ENCODE data around the gene LACRT.

The LACRT gene

GRCh38 chr12:54596526-54596946 lies 38.2 kb downstream of the LACRT start:
- peak; percentile 27 to 43 for DNase-seq

- no peak for DNase-seq
These were observed 39.2 kb downstream of the LACRT start for GRCh38 chr12:54595471-54595870.

GRCh38 chr12:54593725-54594124 lies 41.0 kb downstream of the LACRT start:
- no peak for DNase-seq

DNA sequence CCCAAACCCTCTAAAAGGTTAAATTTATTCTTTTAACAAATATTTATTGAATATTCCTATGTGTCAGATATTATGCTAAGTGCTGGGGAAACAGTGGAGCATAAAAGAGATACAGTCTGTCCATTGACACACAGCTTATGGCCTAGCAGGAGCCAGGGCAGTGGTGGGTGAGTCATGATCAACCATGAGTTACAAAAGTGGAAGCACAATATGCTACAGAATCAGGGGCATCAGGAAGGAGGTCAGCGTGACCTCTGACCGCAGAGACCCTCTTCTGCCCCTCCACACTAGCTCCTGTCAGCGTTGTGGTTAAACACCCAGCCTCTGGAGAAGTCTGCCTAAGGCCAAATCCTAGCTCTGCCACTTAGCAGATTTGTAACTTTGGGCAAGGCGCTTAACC lies 41.6 kb downstream of the LACRT start:
- no peak for DNase-seq

DNA sequence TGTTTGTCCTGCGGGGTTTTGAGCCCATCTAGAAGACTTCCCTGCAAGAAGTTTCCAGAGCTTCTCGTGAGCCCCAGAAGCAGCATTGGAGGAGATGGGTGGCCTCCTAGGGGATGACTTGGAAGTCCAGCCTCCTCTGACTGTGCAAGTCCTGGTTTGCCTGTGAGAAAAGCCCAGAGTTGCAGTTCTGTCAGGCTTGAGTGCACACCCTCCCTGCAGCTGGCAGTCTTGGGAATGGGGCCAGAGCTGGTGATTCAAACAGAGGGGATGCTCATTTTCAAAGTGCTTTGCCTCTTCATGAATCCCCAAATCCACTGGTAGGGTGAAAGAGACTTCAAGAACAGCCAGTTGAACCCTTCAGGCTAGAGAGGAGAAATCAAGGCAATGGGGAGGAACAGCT lies 42.4 kb downstream of the LACRT start:
- DNase-seq, result no peak

DNA sequence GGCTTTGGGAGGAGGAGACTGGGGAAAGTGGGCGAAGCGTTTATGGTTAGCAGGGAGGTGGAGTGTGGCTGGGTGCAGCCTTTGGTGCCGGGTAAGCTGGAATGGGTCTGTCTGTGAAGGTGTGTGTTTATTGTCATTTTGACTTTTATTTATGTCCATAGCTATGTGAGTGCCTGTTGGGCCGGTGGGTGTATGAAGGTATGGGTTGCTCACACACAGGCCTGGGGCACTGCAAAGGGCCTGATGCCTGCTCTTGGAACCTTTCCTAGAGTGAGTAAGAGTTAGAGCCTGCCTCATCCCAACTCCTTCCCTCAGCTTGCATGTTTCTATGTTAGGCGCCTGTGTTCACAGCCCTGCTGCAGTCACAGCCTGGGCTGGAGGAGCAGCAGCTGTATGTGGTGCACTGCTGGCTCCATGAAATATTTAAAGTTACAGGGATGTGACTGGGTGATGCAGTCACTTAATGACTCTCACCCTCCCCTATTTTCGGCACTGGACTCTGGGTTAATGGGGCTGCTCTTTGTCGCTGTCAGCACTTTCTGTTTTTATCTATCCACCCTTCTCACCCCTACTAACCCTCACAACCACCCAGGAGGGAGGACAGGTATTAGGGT lies 43.6 kb downstream of the LACRT start:
- no peak for DNase-seq

GRCh38 chr12:54589964-54590363 lies 44.7 kb downstream of the LACRT start:
- no peak for DNase-seq

- DNase-seq, result no peak
These were observed 45.8 kb downstream of the LACRT start for GRCh38 chr12:54588890-54589267.

GRCh38 chr12:54588110-54588889 lies 46.4 kb downstream of the LACRT start, which contains the start of gene PPP1R1A:
TSS of gene PPP1R1A (minus strand) at chr12:54588659. CDS start at chr12:54588488, 171 bp downstream.
- DNase-seq, result no peak

DNA sequence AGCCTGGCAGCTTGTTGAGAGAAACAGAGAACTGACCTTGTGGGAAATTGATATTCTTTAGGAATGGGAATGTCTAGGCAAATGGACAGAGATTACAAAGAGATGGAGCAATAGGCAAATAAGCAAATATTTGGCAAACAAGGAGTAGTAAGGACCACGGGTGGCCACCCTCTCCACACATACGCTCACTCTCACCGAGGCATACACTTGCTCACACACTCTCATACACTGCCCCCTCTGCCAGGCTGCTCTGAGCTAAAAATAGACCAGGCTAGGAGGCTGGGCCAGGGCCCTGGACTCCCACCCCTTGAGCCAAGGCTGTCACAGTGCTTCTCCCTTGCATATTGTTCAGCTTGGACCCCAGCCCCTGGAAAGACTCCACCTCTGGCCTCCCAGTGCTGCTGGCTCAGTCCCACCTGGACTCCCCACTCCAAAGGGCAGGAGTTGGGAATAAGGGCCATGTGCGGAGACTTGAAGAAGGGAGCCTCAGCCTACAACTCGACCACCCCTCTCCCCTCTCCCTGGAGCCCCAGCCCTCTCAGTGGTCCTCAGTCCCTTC lies 47.3 kb downstream of the LACRT start:
- no peak for DNase-seq

DNA sequence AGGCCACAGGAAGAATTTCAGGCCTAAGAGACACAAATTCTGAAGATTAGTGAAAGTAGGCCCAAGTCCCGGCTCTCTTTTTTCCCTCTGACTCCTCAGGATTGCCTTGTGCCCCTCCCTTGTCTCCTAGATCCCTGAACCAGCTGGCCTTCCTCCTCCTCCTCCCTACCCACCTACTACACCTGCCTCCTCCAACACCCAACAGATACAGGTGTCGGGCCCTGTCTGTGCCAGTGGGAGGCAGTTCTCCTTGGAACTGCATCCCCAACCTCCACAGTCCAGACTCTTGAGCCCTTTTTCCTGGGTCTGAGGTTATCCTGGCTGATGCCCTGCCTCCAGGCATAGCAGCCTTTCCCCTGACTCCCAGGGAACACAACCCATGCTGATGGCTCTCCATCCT lies 48.1 kb downstream of the LACRT start:
- no peak for DNase-seq

DNA sequence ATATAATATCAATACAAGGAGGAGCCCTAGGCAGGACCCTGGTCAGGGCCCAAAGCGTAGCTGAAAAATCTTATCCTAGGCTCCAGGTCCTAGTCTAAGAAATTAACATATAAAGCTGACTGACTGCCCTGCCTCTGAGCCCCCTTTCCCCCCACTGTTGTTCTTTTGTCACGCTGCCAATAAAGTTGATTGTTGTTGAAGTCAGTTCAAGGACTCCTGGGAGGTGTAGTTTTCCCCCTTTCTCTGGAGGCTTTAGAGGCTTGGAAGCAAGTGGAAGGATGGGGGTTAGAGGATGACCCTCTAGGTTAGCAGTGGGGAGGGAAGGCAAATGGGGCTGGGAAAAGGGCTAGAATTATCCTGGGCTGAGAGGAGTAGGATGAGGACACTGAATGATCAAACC lies 49.5 kb downstream of the LACRT start:
- no peak for DNase-seq

- no peak for DNase-seq
These were observed 50.6 kb downstream of the LACRT start for GRCh38 chr12:54584128-54584527.

- no peak for DNase-seq
These were observed 51.0 kb downstream of the LACRT start for GRCh38 chr12:54583726-54584125.

DNA sequence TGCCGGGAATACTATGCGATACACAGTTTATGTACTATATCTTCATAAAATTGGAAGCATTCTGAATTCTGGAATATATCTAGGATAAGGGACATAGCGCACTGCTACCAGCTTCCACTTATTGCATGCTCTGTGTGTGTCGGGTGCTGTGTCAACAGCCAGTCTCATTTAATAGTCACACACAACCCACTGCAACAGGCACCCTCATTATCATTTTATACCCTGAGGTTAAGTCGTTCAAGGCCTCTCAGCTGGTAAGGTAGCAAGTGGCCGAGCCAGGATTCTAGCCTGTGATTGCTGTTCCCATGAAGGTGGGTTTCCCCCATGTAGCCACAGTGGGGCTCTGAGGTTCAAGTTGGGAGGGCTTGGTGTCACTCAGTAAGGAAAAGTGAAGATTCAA lies 53.3 kb downstream of the LACRT start:
- DNase-seq, result no peak

All from stimulated activated CD4-positive, alpha-beta T cell treated with anti-CD3 and anti-CD28 coated beads, Interleukin-4, amount 100 ng/mL, for 4 hours (primary cell).